Fibroblast of lung (primary cell): ENCODE data around the gene DDX47.

Experiments used
- EZH2 ChIP-seq: IDR thresholded peaks from 2 replicates; pipeline ENCODE4 v1.5.1; 2012; ENCODE audit warnings: low read length, control low read depth, mild to moderate bottlenecking; ENCODE audit errors: missing control alignments
- TF ChIP-seq, protein P1 (sequence below), 2 donors: IDR thresholded peaks in 1 of 2; conservative IDR thresholded peaks in 1 of 2; 1 replicate in 1 of 2; 2 replicates in 1 of 2; pipeline ENCODE4 v1.5.1; 2011 to 2012; ENCODE audit warnings: low read length in 2 of 2, control low read depth in 1 of 2, inconsistent platforms in 1 of 2, low read depth in 1 of 2, mild to moderate bottlenecking in 1 of 2

DNA sequence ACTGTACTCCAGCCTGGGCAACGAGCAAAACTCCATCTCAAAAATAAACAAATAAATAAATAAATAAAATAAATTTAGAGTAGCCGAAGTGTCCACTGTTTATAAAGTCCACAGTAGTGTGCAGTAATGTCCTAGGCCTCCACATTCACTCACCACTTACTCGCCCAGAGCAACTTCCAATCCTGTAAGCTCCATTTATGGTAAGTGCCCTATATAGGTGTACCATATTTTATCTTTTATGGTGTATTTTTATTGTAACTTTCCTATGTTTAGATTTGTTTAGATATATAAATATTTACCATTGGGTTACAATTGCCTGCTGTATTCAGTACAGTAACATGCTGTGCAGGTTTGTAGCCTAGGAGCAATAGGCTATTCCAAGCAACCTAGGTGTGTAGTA, 40.3 kb downstream of the DDX47 start:
- TF ChIP-seq, protein P1, sequence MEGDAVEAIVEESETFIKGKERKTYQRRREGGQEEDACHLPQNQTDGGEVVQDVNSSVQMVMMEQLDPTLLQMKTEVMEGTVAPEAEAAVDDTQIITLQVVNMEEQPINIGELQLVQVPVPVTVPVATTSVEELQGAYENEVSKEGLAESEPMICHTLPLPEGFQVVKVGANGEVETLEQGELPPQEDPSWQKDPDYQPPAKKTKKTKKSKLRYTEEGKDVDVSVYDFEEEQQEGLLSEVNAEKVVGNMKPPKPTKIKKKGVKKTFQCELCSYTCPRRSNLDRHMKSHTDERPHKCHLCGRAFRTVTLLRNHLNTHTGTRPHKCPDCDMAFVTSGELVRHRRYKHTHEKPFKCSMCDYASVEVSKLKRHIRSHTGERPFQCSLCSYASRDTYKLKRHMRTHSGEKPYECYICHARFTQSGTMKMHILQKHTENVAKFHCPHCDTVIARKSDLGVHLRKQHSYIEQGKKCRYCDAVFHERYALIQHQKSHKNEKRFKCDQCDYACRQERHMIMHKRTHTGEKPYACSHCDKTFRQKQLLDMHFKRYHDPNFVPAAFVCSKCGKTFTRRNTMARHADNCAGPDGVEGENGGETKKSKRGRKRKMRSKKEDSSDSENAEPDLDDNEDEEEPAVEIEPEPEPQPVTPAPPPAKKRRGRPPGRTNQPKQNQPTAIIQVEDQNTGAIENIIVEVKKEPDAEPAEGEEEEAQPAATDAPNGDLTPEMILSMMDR (conservative IDR thresholded peaks at IDR 0.05 in 1 of 2, IDR thresholded peaks at IDR 0.05 in 1 of 2; ENCODE audit: low read depth in 1 of 2, low read length in 2 of 2) = no peak
- TF ChIP-seq EZH2 = no peak
